Measurements from ENCODE around the gene CACNA1G.

DNA sequence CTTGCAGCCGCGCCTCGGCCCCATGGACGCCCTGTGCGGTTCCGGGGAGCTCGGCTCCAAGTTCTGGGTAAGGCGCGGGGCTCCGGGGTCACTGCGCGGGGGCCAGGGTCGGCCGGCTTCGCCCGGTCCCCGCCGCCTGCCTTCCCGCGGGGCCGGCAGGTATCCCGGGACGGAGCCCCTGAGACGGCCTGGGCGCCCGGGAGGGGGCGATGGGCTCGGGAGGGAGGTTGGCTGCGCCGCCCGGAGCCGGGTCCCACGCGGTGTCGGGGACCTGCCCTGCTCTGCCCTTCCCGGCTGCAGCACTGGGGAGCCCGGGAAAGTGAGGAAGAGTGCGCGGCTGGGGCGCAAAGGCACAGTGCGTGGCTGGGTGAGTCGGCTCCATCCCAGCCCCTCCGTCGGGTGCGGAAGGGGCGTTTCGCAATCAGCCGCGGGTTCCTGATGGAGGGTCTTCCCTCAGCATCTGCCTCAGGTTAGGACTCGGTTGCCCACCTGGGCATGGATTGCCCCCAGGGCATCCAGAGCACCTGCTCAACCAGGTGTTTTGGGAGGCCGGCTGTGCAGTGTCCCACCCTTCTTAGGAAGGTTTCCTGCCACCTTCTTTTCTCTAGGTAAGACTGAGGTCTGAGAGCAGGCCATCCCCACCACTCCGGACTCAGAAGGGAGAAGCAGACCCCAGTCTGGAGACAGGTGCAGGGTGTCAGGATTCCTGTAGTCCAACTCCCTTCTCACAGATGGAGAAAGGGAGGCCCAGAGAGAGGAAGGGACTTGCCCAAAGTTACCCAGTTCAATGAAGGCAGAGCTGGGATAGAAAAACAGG, 74.6 kb downstream of the CACNA1G start:
- TF ChIP-seq, protein P1, sequence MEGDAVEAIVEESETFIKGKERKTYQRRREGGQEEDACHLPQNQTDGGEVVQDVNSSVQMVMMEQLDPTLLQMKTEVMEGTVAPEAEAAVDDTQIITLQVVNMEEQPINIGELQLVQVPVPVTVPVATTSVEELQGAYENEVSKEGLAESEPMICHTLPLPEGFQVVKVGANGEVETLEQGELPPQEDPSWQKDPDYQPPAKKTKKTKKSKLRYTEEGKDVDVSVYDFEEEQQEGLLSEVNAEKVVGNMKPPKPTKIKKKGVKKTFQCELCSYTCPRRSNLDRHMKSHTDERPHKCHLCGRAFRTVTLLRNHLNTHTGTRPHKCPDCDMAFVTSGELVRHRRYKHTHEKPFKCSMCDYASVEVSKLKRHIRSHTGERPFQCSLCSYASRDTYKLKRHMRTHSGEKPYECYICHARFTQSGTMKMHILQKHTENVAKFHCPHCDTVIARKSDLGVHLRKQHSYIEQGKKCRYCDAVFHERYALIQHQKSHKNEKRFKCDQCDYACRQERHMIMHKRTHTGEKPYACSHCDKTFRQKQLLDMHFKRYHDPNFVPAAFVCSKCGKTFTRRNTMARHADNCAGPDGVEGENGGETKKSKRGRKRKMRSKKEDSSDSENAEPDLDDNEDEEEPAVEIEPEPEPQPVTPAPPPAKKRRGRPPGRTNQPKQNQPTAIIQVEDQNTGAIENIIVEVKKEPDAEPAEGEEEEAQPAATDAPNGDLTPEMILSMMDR (IDR thresholded peaks at IDR 0.05), result peak in 2 of 6 experiments; percentile 6 to 18
- no peak for TF ChIP-seq EP300 (IDR thresholded peaks at IDR 0.05)
